Measurements from ENCODE around the gene SUCO.

DNA sequence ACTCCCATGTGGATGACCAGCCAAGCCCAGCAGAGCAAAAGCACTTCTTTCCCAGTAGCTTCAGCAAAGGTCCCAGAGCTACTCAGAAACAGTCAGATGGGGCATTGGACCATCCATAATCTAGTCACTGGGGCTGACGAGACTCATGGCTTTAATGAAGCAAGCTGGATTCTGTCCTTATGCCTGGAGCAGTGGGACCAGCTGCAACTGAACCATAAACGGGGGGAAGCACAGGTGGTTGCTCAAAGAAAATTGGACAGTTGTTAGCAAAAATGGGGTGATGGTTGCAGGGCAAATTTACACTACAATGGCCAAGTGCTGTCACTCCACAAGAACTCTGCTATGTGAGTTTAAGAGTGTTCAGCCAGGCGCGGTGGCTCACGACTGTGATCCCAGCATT lies 108.5 kb downstream of the SUCO start:
- TF ChIP-seq EZH2 (IDR thresholded peaks at IDR 0.05), result no peak
- TF ChIP-seq FOXP2 (optimal IDR thresholded peaks at IDR 0.05; ENCODE audit: control extremely low read depth, extremely low read length, insufficient read depth), result no peak
- no peak for TF ChIP-seq POLR2AphosphoS5 (IDR thresholded peaks at IDR 0.05; ENCODE audit: borderline replicate concordance, low read depth, low read length)

Measured in SK-N-MC (cell line).